ENCODE results near the gene RHO.

The RHO gene

GRCh38 chr3:129562803-129563202, 34.4 kb downstream of the RHO start:
- TF ChIP-seq CTCF (IDR thresholded peaks at IDR 0.05; ENCODE audit: low read depth, low read length), result no peak
- Histone ChIP-seq H3K27ac (no peak overlapping the region), H3K4me3 (ENCODE audit: low read depth, low read length) (no peak overlapping the region), H3K36me3 (peaks cover 15% of the 10 kb centered on the region), H3K9me3 (ENCODE audit: severe bottlenecking) (no peaks in the 10 kb centered on the region), H3K27me3 (ENCODE audit: insufficient read depth, low read depth, severe bottlenecking) (no peaks in the 10 kb centered on the region)
- no peak for DNase-seq

GRCh38 chr3:129563332-129563731, 34.9 kb downstream of the RHO start:
- no peak for TF ChIP-seq CTCF (IDR thresholded peaks at IDR 0.05; ENCODE audit: low read depth, low read length)
- H3K36me3 ChIP-seq, result peaks cover 10% of the 10 kb centered on the region
- H3K27ac ChIP-seq, result no peak overlapping the region; the same call in 1 of the 2 replicates
- no peaks in the 10 kb centered on the region for H3K9me3 ChIP-seq (ENCODE audit: severe bottlenecking)
- DNase-seq, result no peak
- H3K4me3 ChIP-seq (ENCODE audit: low read depth, low read length), result no peak overlapping the region
- H3K27me3 ChIP-seq (ENCODE audit: insufficient read depth, low read depth, severe bottlenecking), result no peaks in the 10 kb centered on the region

- no peaks in the 10 kb centered on the region for H3K9me3 ChIP-seq (ENCODE audit: severe bottlenecking)
- peaks cover 7% of the 10 kb centered on the region for H3K36me3 ChIP-seq
- DNase-seq, result no peak
- H3K27me3 ChIP-seq (ENCODE audit: insufficient read depth, low read depth, severe bottlenecking), result no peaks in the 10 kb centered on the region
- H3K4me3 ChIP-seq (ENCODE audit: low read depth, low read length), result no peak overlapping the region
- H3K27ac ChIP-seq, result no peak overlapping the region; the same call in 1 of the 2 replicates
- no peak for TF ChIP-seq CTCF (IDR thresholded peaks at IDR 0.05; ENCODE audit: low read depth, low read length)
These were observed 35.6 kb downstream of the RHO start for GRCh38 chr3:129563850-129564535.

- 0 out of 2 replicates have a peak overlapping the region, but pooled peaks have one; percentile 31 for H3K27ac ChIP-seq
- no peaks in the 10 kb centered on the region for H3K9me3 ChIP-seq (ENCODE audit: severe bottlenecking)
- no peak overlapping the region for H3K4me3 ChIP-seq (ENCODE audit: low read depth, low read length)
- no peak for TF ChIP-seq CTCF (IDR thresholded peaks at IDR 0.05; ENCODE audit: low read depth, low read length)
- DNase-seq, result no peak
- H3K27me3 ChIP-seq (ENCODE audit: insufficient read depth, low read depth, severe bottlenecking), result no peaks in the 10 kb centered on the region
- H3K36me3 ChIP-seq, result peaks cover under 1% of the 10 kb centered on the region
These were observed 36.7 kb downstream of the RHO start for GRCh38 chr3:129564981-129565644.

GRCh38 chr3:129565902-129566301, 37.5 kb downstream of the RHO start:
- Histone ChIP-seq H3K27me3 (ENCODE audit: insufficient read depth, low read depth, severe bottlenecking) (no peaks in the 10 kb centered on the region), H3K4me3 (ENCODE audit: low read depth, low read length) (no peak overlapping the region), H3K27ac (no peak overlapping the region), H3K36me3 (no peaks in the 10 kb centered on the region; the same call in none of the 2 replicates), H3K9me3 (ENCODE audit: severe bottlenecking) (no peaks in the 10 kb centered on the region)
- TF ChIP-seq CTCF (IDR thresholded peaks at IDR 0.05; ENCODE audit: low read depth, low read length), result no peak
- DNase-seq, result no peak

Data from WERI-Rb-1 (cell line).